ENCODE measurements around the gene EPC2. TPM values are rescaled to one million over a fixed set of nuclear protein-coding genes. Genes with fewer than 3 reads are reported as not detected.

Gene EPC2
- total and polyA plus RNA-seq, 2 donors = 14.8 to 22.1 TPM

GRCh38 chr2:148721520-148721931 lies 77.0 kb downstream of the EPC2 start:
- H3K27ac ChIP-seq (ENCODE audit: low read depth in 1 of 2, low read length in 1 of 2) = no peak overlapping the region
- H3K9me3 ChIP-seq (ENCODE audit: control insufficient read depth in 2 of 2, insufficient read depth in 1 of 2, low read length in 1 of 2) = peaks cover 0 to 5% of the 10 kb centered on the region in 2 donors
- peaks cover 2 to 4% of the 10 kb centered on the region in 2 donors for H3K4me1 ChIP-seq (ENCODE audit: control insufficient read depth in 2 of 2, insufficient read depth in 2 of 2, low read length in 2 of 2)
- no peaks in the 10 kb centered on the region for H3K27me3 ChIP-seq (ENCODE audit: control insufficient read depth in 2 of 2, insufficient read depth in 1 of 2, low read length in 1 of 2)
- no peak overlapping the region for H3K4me3 ChIP-seq (ENCODE audit: low read length in 2 of 2)
- H3K36me3 ChIP-seq (ENCODE audit: control insufficient read depth in 2 of 2, insufficient read depth in 2 of 2, low read length in 1 of 2) = peaks cover 7 to 11% of the 10 kb centered on the region in 2 donors
- DNase-seq (ENCODE audit: low read depth in 6 of 9, low spot score in 9 of 9) = no peak

GRCh38 chr2:148721991-148722777 lies 77.6 kb downstream of the EPC2 start:
- DNase-seq (ENCODE audit: low read depth in 6 of 9, low spot score in 9 of 9) = no peak
- peaks cover 2 to 4% of the 10 kb centered on the region in 2 donors for H3K4me1 ChIP-seq (ENCODE audit: control insufficient read depth in 2 of 2, insufficient read depth in 2 of 2, low read length in 2 of 2)
- H3K9me3 ChIP-seq (ENCODE audit: control insufficient read depth in 2 of 2, insufficient read depth in 1 of 2, low read length in 1 of 2) = peaks cover 0 to 5% of the 10 kb centered on the region in 2 donors
- H3K27me3 ChIP-seq (ENCODE audit: control insufficient read depth in 2 of 2, insufficient read depth in 1 of 2, low read length in 1 of 2) = no peaks in the 10 kb centered on the region
- no peak overlapping the region for H3K4me3 ChIP-seq (ENCODE audit: low read length in 2 of 2)
- peaks cover 7 to 11% of the 10 kb centered on the region in 2 donors for H3K36me3 ChIP-seq (ENCODE audit: control insufficient read depth in 2 of 2, insufficient read depth in 2 of 2, low read length in 1 of 2)
- no peak overlapping the region for H3K27ac ChIP-seq (ENCODE audit: low read depth in 1 of 2, low read length in 1 of 2)
- 99% methylated on average over 5 of the region's 5 CpGs for WGBS

- 96% methylated on average over 1 of the region's 1 CpG for WGBS
Observed at GRCh38 chr2:148725564-148725963, 81.0 kb downstream of the EPC2 start.

GRCh38 chr2:148726228-148726627 lies 81.7 kb downstream of the EPC2 start:
- H3K27me3 ChIP-seq (ENCODE audit: control insufficient read depth in 2 of 2, insufficient read depth in 1 of 2, low read length in 1 of 2) = no peaks in the 10 kb centered on the region
- H3K4me1 ChIP-seq (ENCODE audit: control insufficient read depth in 2 of 2, insufficient read depth in 2 of 2, low read length in 2 of 2) = peaks cover 0 to 2% of the 10 kb centered on the region in 2 donors
- no peaks in the 10 kb centered on the region for H3K9me3 ChIP-seq (ENCODE audit: control insufficient read depth in 2 of 2, insufficient read depth in 1 of 2, low read length in 1 of 2)
- no peak overlapping the region for H3K27ac ChIP-seq (ENCODE audit: low read depth in 1 of 2, low read length in 1 of 2)
- no peaks in the 10 kb centered on the region for H3K36me3 ChIP-seq (ENCODE audit: control insufficient read depth in 2 of 2, insufficient read depth in 2 of 2, low read length in 1 of 2)
- no peak overlapping the region for H3K4me3 ChIP-seq (ENCODE audit: low read length in 2 of 2)
- 95% methylated on average over 3 of the region's 3 CpGs for WGBS
- no peak for DNase-seq (ENCODE audit: low read depth in 6 of 9, low spot score in 9 of 9)

More at GRCh38 chr2:148725564-148725963, 81.0 kb downstream of the EPC2 start:
- Histone ChIP-seq H3K27me3 (ENCODE audit: control insufficient read depth in 2 of 2, insufficient read depth in 1 of 2, low read length in 1 of 2) (no peaks in the 10 kb centered on the region), H3K4me1 (ENCODE audit: control insufficient read depth in 2 of 2, insufficient read depth in 2 of 2, low read length in 2 of 2) (peaks cover under 1 to 2% of the 10 kb centered on the region in 2 donors), H3K9me3 (ENCODE audit: control insufficient read depth in 2 of 2, insufficient read depth in 1 of 2, low read length in 1 of 2) (no peaks in the 10 kb centered on the region), H3K36me3 (ENCODE audit: control insufficient read depth in 2 of 2, insufficient read depth in 2 of 2, low read length in 1 of 2) (peaks cover 0 to under 1% of the 10 kb centered on the region in 2 donors), H3K4me3 (ENCODE audit: low read length in 2 of 2) (no peak overlapping the region), H3K27ac (ENCODE audit: low read depth in 1 of 2, low read length in 1 of 2) (no peak overlapping the region)
- no peak for DNase-seq (ENCODE audit: low read depth in 6 of 9, low spot score in 9 of 9)

GRCh38 chr2:148730085-148730484 lies 85.5 kb downstream of the EPC2 start:
- no peak overlapping the region for H3K4me3 ChIP-seq (ENCODE audit: low read length in 2 of 2)
- no peaks in the 10 kb centered on the region for H3K9me3 ChIP-seq (ENCODE audit: control insufficient read depth in 2 of 2, insufficient read depth in 1 of 2, low read length in 1 of 2)
- no peaks in the 10 kb centered on the region for H3K4me1 ChIP-seq (ENCODE audit: control insufficient read depth in 2 of 2, insufficient read depth in 2 of 2, low read length in 2 of 2)
- no peak overlapping the region for H3K27ac ChIP-seq (ENCODE audit: low read depth in 1 of 2, low read length in 1 of 2)
- H3K36me3 ChIP-seq (ENCODE audit: control insufficient read depth in 2 of 2, insufficient read depth in 2 of 2, low read length in 1 of 2) = no peaks in the 10 kb centered on the region
- no peak for DNase-seq (ENCODE audit: low read depth in 6 of 9, low spot score in 9 of 9)
- no peaks in the 10 kb centered on the region for H3K27me3 ChIP-seq (ENCODE audit: control insufficient read depth in 2 of 2, insufficient read depth in 1 of 2, low read length in 1 of 2)

- Histone ChIP-seq H3K4me1 (ENCODE audit: control insufficient read depth in 2 of 2, insufficient read depth in 2 of 2, low read length in 2 of 2) (no peaks in the 10 kb centered on the region), H3K27ac (ENCODE audit: low read depth in 1 of 2, low read length in 1 of 2) (no peak overlapping the region), H3K36me3 (ENCODE audit: control insufficient read depth in 2 of 2, insufficient read depth in 2 of 2, low read length in 1 of 2) (no peaks in the 10 kb centered on the region), H3K4me3 (ENCODE audit: low read length in 2 of 2) (no peak overlapping the region), H3K9me3 (ENCODE audit: control insufficient read depth in 2 of 2, insufficient read depth in 1 of 2, low read length in 1 of 2) (no peaks in the 10 kb centered on the region), H3K27me3 (ENCODE audit: control insufficient read depth in 2 of 2, insufficient read depth in 1 of 2, low read length in 1 of 2) (no peaks in the 10 kb centered on the region)
- no peak for DNase-seq (ENCODE audit: low read depth in 6 of 9, low spot score in 9 of 9)
- 97% methylated on average over 5 of the region's 5 CpGs for WGBS
Observed at GRCh38 chr2:148737742-148738141, 93.2 kb downstream of the EPC2 start.

- no peak for DNase-seq (ENCODE audit: low read depth in 6 of 9, low spot score in 9 of 9)
- WGBS = 79% methylated on average over 2 of the region's 2 CpGs
- Histone ChIP-seq H3K4me3 (ENCODE audit: low read length in 2 of 2) (no peak overlapping the region), H3K36me3 (ENCODE audit: control insufficient read depth in 2 of 2, insufficient read depth in 2 of 2, low read length in 1 of 2) (no peaks in the 10 kb centered on the region), H3K4me1 (ENCODE audit: control insufficient read depth in 2 of 2, insufficient read depth in 2 of 2, low read length in 2 of 2) (no peaks in the 10 kb centered on the region), H3K27me3 (ENCODE audit: control insufficient read depth in 2 of 2, insufficient read depth in 1 of 2, low read length in 1 of 2) (no peaks in the 10 kb centered on the region), H3K27ac (ENCODE audit: low read depth in 1 of 2, low read length in 1 of 2) (no peak overlapping the region), H3K9me3 (ENCODE audit: control insufficient read depth in 2 of 2, insufficient read depth in 1 of 2, low read length in 1 of 2) (no peaks in the 10 kb centered on the region)
Observed at GRCh38 chr2:148739454-148740105, 95.0 kb downstream of the EPC2 start.

GRCh38 chr2:148742373-148742772 lies 97.8 kb downstream of the EPC2 start:
- H3K9me3 ChIP-seq (ENCODE audit: control insufficient read depth in 2 of 2, insufficient read depth in 1 of 2, low read length in 1 of 2) = no peaks in the 10 kb centered on the region
- no peak overlapping the region for H3K4me3 ChIP-seq (ENCODE audit: low read length in 2 of 2)
- 98% methylated on average over 4 of the region's 4 CpGs for WGBS
- H3K4me1 ChIP-seq (ENCODE audit: control insufficient read depth in 2 of 2, insufficient read depth in 2 of 2, low read length in 2 of 2) = no peaks in the 10 kb centered on the region
- DNase-seq (ENCODE audit: low read depth in 6 of 9, low spot score in 9 of 9) = no peak
- H3K36me3 ChIP-seq (ENCODE audit: control insufficient read depth in 2 of 2, insufficient read depth in 2 of 2, low read length in 1 of 2) = no peaks in the 10 kb centered on the region
- no peak overlapping the region for H3K27ac ChIP-seq (ENCODE audit: low read depth in 1 of 2, low read length in 1 of 2)
- H3K27me3 ChIP-seq (ENCODE audit: control insufficient read depth in 2 of 2, insufficient read depth in 1 of 2, low read length in 1 of 2) = no peaks in the 10 kb centered on the region

GRCh38 chr2:148745151-148745851 lies 100.8 kb downstream of the EPC2 start:
- H3K36me3 ChIP-seq (ENCODE audit: control insufficient read depth in 2 of 2, insufficient read depth in 2 of 2, low read length in 1 of 2) = no peaks in the 10 kb centered on the region
- 97% methylated on average over 3 of the region's 3 CpGs for WGBS

More at GRCh38 chr2:148745151-148745851, 100.8 kb downstream of the EPC2 start:
- H3K27me3 ChIP-seq (ENCODE audit: control insufficient read depth in 2 of 2, insufficient read depth in 1 of 2, low read length in 1 of 2) = no peaks in the 10 kb centered on the region
- H3K4me3 ChIP-seq (ENCODE audit: low read length in 2 of 2) = no peak overlapping the region
- no peak for DNase-seq (ENCODE audit: low read depth in 6 of 9, low spot score in 9 of 9)
- H3K9me3 ChIP-seq (ENCODE audit: control insufficient read depth in 2 of 2, insufficient read depth in 1 of 2, low read length in 1 of 2) = no peaks in the 10 kb centered on the region
- H3K27ac ChIP-seq (ENCODE audit: low read depth in 1 of 2, low read length in 1 of 2) = no peak overlapping the region
- H3K4me1 ChIP-seq (ENCODE audit: control insufficient read depth in 2 of 2, insufficient read depth in 2 of 2, low read length in 2 of 2) = no peaks in the 10 kb centered on the region

All from thymus (tissue), 11 donors.